Heart right ventricle (tissue), 16 donors: ENCODE measurements around the gene DNM3. TPM values are rescaled to one million over a fixed set of nuclear protein-coding genes. Genes with fewer than 3 reads are reported as not detected.

Source experiments
- ATAC-seq, 8 donors: fragments of 200-7000 bp; cut with Tn5 transposase; one replicate each; pipeline ENCODE4 v1.9.1; 2020; ENCODE audit warnings: mild to moderate bottlenecking in 8 of 8, moderate library complexity in 8 of 8, moderate number of reproducible peaks in 1 of 8
- DNase-seq, 2 donors: peaks; one replicate each; pipeline ENCODE4 v3.0.0-alpha.2; 2020
- H3K27ac ChIP-seq, 10 donors: fragments of 200-600 bp; sonication (generic) in 2 of 10; one replicate each; pipeline versions ENCODE4 v1.5.0 to v1.8.0; 2020 to 2022; ENCODE audit warnings: mild to moderate bottlenecking in 3 of 10
- H3K27me3 ChIP-seq, 7 donors: fragments of 200-600 bp; one replicate each; pipeline ENCODE4 v1.8.0; 2021 to 2022; ENCODE audit warnings: mild to moderate bottlenecking in 2 of 7
- H3K36me3 ChIP-seq, 9 donors: fragments of 200-600 bp; sonication (generic) in 1 of 9; one replicate each; pipeline versions ENCODE4 v1.5.0 to v1.8.0; 2020 to 2022; ENCODE audit warnings: mild to moderate bottlenecking in 2 of 9
- H3K4me1 ChIP-seq, 9 donors: fragments of 200-600 bp; sonication (generic) in 1 of 9; one replicate each; pipeline versions ENCODE4 v1.5.0 to v1.8.0; 2020 to 2022; ENCODE audit warnings: mild to moderate bottlenecking in 4 of 9
- H3K4me3 ChIP-seq, 10 donors: fragments of 200-600 bp; sonication (generic) in 2 of 10; one replicate each; pipeline versions ENCODE4 v1.5.0 to v1.8.0; 2020 to 2022; ENCODE audit warnings: mild to moderate bottlenecking in 7 of 10, moderate library complexity in 2 of 10
- H3K9me3 ChIP-seq, 11 donors: fragments of 200-600 bp in 10 of 11; sonication (generic) in 2 of 11; one replicate each; pipeline versions ENCODE4 v1.5.0 to v1.8.0; 2013 to 2022; ENCODE audit warnings: mild to moderate bottlenecking in 2 of 11, control low read depth in 1 of 11, moderate library complexity in 1 of 11
- WGBS, 2 donors: extraction: QIAGEN DNeasy Blood & Tissue Kit; methylation state at CpG; one replicate each; pipeline ENCODE4 v1.1.7; 2013; ENCODE audit warnings: inconsistent platforms in 1 of 2; 5-methylcytosine and 5-hydroxymethylcytosine counted together
- intact Hi-C, 10 donors: fragments of 100-400 bp; cut with DNase I; formaldehyde crosslinking; loops; one replicate each; pipeline versions ENCODE4 v1.11.1 to v1.14.2; 2022
- polyA plus RNA-seq, 2 donors: library from polyadenylated mRNA; stranded (reverse); fragments of 200-250 nt; gene quantifications; one replicate each; pipeline ENCODE4 v1.2.3, GENCODE V29; 2013
- total RNA-seq, 10 donors: library from RNA; stranded (reverse); fragmentation: NEBNext Ultra II Directional in 3 of 10; extraction: Animal tissue kit (Norgen Biotek cat#: 25700) in 3 of 10; gene quantifications; one replicate each; pipeline versions ENCODE4 v1.2.1 to v1.2.4, GENCODE V29; 2021 to 2023
- TF ChIP-seq, protein P1 (sequence below), 9 donors: fragments of 200-600 bp; sonication (generic) in 2 of 9; IDR thresholded peaks; one replicate each; pipeline versions ENCODE4 v1.5.0 to v1.8.0; 2021 to 2022; ENCODE audit warnings: antibody characterized with exemption in 9 of 9, mild to moderate bottlenecking in 5 of 9, moderate library complexity in 1 of 9
- donor health status: Arrhythmogenic right ventricular cardiomyopathy.
- donor health status: ischemic (EF 13 %, LVEDD 7.1; RV severe dilation, severe dysfunction).
- donor health status: healthy with polysubstance abuse.
- donor health status: DM: no; HTN: yes; CAD: no.
- donor health status: DM: no; HTN: no; CAD: no.
- donor health status: ischemic (EF 25% LVEDD 6.9; RV normal size, moderate dysfunction).
- donor health status: ischemic (EF 25% LVEDD 5.7; RV mildly dilated, moderate dysfunction).
- donor health status: healthy.
- donor health status: DM: yes; HTN: yes; CAD: no.
- donor health status: Ischemic cardiomyopathy.
- donor health status: ischemic (EF 35%, LVEDD 5.7; RV mildly dilated, moderate dysfunction).
- donor health status: nonischemic (EF 11% LVEDD 7.7; RV severe dilation, severe dysfunction).
- donor health status: DM: yes; HTN: yes; CAD: no.
- donor health status: PGD.
- donor health status: ischemic (EF 29% LVEDD 5.4; RV normal size, mild dysfunction).
- donor health status: nonischemic (EF 23%, LVEDD 6.1; RV moderate dilation, normal function).

Gene DNM3
- total and polyA plus RNA-seq, 12 donors: 0.77 to 2.8 (median 2.2) TPM

DNA sequence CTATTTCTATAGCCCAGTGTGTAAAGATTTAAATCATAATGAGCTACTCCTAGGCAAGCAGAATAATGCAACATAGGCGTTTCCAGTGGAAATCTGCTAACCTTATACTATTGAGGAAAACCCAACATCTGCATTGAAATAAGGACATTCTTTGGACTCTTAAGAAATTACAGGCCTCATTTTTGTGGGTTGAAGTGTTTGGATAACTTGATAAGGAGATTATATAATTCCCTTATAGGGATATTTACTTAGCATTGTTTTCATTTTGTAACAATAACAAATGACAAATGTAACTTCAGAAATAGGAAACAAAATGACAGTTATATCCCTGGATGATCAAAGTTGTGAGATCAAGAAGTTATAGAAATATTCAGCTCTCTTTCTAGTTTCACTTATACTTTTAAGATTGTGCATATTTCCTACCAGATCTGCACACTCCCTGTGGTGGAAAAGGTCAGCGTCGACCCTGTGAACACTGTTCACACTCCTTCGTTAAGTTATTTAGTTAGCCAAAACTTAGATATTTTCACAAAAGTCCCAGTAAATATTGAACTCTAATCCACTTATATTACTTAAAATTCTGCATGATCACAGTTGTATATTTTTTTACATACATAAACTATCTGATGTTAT is 294.8 kb downstream of the DNM3 start:
- no peaks in the 10 kb centered on the region for H3K27me3 ChIP-seq
- H3K4me1 ChIP-seq: peaks cover 0 to 26% (median 4%) of the 10 kb centered on the region in 9 donors
- peaks cover 0 to 3% (median 0%) of the 10 kb centered on the region in 9 donors for H3K36me3 ChIP-seq
- H3K27ac ChIP-seq: peak overlapping the region in 7 of 10 donors; percentile 5 to 91 (median 14)
- TF ChIP-seq, protein P1, sequence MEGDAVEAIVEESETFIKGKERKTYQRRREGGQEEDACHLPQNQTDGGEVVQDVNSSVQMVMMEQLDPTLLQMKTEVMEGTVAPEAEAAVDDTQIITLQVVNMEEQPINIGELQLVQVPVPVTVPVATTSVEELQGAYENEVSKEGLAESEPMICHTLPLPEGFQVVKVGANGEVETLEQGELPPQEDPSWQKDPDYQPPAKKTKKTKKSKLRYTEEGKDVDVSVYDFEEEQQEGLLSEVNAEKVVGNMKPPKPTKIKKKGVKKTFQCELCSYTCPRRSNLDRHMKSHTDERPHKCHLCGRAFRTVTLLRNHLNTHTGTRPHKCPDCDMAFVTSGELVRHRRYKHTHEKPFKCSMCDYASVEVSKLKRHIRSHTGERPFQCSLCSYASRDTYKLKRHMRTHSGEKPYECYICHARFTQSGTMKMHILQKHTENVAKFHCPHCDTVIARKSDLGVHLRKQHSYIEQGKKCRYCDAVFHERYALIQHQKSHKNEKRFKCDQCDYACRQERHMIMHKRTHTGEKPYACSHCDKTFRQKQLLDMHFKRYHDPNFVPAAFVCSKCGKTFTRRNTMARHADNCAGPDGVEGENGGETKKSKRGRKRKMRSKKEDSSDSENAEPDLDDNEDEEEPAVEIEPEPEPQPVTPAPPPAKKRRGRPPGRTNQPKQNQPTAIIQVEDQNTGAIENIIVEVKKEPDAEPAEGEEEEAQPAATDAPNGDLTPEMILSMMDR (IDR thresholded peaks at IDR 0.05): no peak
- DNase-seq (no peak), ATAC-seq (no peak)
- H3K4me3 ChIP-seq: peak overlapping the region in 1 of 10 donors; percentile 9
- WGBS, 2 donors: 66 to 68% methylated on average over 4 of the region's 4 CpGs
- intact Hi-C loops: loop anchor here in 3 of 10 donors (5.0 kb wide), 1 partner anchor 261 kb away; no protein-coding TSS in a partner anchor
- no peaks in the 10 kb centered on the region for H3K9me3 ChIP-seq

GRCh38 chr1:172136925-172137324 is 295.6 kb downstream of the DNM3 start:
- Histone ChIP-seq H3K4me1 (peaks cover 0 to 26% (median 4%) of the 10 kb centered on the region in 9 donors), H3K4me3 (no peak overlapping the region), H3K36me3 (peaks cover 0 to 3% (median 0%) of the 10 kb centered on the region in 9 donors), H3K9me3 (no peaks in the 10 kb centered on the region), H3K27me3 (no peaks in the 10 kb centered on the region), H3K27ac (peak overlapping the region in 6 of 10 donors; percentile 5 to 91 (median 18))
- WGBS, 2 donors: 62 to 65% methylated on average over 5 of the region's 5 CpGs
- intact Hi-C loops: loop anchor here in 3 of 10 donors (5.0 kb wide), 1 partner anchor 260 kb away; no protein-coding TSS in a partner anchor
- peak in 4 of 8 donors; percentile 44 to 61 (median 52) for ATAC-seq
- no peak for DNase-seq
- TF ChIP-seq, protein P1 (IDR thresholded peaks at IDR 0.05): no peak

DNA sequence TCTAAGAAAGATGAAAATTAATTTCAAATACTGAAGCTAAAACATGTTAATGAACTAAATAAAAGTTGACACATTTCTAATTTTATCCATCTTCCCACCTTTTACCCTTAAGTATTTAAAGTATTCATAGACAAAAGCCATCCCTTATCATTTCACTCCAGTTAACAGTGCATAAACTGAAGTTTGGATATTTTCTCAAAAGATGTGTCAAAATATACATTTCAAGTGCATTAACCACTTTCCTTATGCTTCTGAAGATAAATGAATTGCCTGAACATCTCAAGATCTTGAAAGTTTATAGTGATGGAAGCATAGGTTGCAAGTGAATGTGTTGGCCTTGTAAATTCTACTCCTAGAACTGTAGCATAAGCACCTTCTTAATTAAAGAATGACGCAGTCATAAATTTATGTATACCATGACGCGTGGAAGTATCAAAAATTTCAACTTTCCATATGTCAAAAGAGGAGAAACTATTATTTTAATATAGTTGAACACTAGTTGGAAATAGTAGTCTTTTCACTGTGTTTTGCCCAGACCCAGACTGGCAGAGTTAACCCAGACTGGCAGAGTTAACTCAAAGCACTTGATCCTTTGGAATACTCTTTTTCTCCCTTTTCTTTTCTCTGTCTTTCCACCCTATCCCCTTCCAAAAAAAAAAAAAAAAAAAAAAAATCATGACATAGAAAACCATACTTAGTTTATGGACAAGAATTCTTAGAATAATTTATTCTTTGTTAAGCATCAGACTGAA is 296.6 kb downstream of the DNM3 start:
- WGBS, 2 donors: 97 to 98% methylated on average over 3 of the region's 3 CpGs
- ATAC-seq (no peak), DNase-seq (no peak)
- TF ChIP-seq, protein P1 (IDR thresholded peaks at IDR 0.05): no peak
- no peak overlapping the region for H3K4me3 ChIP-seq
- H3K36me3 ChIP-seq: peaks cover 0 to 2% (median 0%) of the 10 kb centered on the region in 9 donors
- H3K27me3 ChIP-seq: no peaks in the 10 kb centered on the region
- no peaks in the 10 kb centered on the region for H3K9me3 ChIP-seq
- intact Hi-C loops: loop anchor here in 3 of 10 donors (5.0 kb wide), 1 partner anchor 259 kb away; no protein-coding TSS in a partner anchor
- peak overlapping the region in 2 of 10 donors; percentile 20 to 91 for H3K27ac ChIP-seq
- H3K4me1 ChIP-seq: peaks cover 0 to 33% (median 4%) of the 10 kb centered on the region in 9 donors

DNA sequence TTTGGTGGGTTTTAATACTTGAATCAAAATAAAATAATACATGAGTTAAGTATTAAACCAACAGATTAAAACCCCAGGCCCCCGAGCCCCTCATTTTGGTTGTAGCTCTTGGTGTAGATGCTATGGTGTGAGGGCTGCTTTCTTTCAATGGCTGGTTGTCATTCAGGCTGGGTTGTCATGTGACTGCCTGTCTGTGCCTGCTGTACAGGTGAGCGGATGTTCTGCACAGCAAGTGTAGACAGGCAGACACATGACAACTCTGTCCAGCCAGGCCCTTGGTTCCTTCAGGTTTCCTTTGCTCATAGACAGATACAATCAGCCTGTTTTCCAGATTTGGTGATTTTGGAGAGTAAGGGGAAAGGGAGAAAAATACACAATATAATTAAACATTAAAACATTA is 297.3 kb downstream of the DNM3 start:
- Histone ChIP-seq H3K27ac (peak overlapping the region in 4 of 10 donors; percentile 61 to 91 (median 88)), H3K27me3 (no peaks in the 10 kb centered on the region), H3K9me3 (no peaks in the 10 kb centered on the region), H3K36me3 (no peaks in the 10 kb centered on the region), H3K4me3 (peak overlapping the region in 1 of 10 donors; percentile 55), H3K4me1 (peaks cover 0 to 33% (median 4%) of the 10 kb centered on the region in 9 donors)
- ATAC-seq (no peak), DNase-seq (no peak)
- TF ChIP-seq, protein P1 (IDR thresholded peaks at IDR 0.05): no peak
- 84% methylated on average over 2 of the region's 2 CpGs for WGBS, 2 donors
- intact Hi-C loops: loop anchor here in 3 of 10 donors (5.0 kb wide), 1 partner anchor 259 kb away; no protein-coding TSS in a partner anchor
